NB4 (cell line): ENCODE results near the gene GLRA3.

Source experiments
- POLR2A ChIP-seq: IDR thresholded peaks from 2 replicates; pipeline ENCODE4 v1.6.1; 2011; ENCODE audit warnings: mild to moderate bottlenecking; ENCODE audit not compliant: insufficient read length; ENCODE audit errors: extremely low read depth
- TF ChIP-seq, protein P1 (sequence below): IDR thresholded peaks from one replicate; pipeline ENCODE4 v1.5.1; 2012; ENCODE audit warnings: low read depth, low read length

DNA sequence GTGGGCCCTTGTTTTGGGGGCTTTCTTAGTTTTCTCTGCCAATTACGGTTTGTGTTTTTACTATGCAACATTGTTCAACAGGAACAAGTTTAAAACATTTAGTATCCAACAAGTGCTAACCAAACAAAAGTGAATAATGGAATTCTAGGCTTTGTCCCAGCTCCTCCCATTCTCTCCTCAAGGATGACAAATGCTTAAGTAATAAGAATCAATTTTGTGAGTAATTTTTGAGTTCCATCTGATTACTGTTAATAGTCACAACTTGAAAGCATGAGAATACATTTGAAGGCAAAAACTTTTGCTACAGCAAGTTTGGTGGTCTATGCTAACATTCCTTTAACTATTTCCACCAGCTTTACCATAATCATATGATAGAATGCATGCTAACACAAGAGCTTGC lies 228.7 kb downstream of the GLRA3 start:
- TF ChIP-seq POLR2A = no peak
- TF ChIP-seq, protein P1, sequence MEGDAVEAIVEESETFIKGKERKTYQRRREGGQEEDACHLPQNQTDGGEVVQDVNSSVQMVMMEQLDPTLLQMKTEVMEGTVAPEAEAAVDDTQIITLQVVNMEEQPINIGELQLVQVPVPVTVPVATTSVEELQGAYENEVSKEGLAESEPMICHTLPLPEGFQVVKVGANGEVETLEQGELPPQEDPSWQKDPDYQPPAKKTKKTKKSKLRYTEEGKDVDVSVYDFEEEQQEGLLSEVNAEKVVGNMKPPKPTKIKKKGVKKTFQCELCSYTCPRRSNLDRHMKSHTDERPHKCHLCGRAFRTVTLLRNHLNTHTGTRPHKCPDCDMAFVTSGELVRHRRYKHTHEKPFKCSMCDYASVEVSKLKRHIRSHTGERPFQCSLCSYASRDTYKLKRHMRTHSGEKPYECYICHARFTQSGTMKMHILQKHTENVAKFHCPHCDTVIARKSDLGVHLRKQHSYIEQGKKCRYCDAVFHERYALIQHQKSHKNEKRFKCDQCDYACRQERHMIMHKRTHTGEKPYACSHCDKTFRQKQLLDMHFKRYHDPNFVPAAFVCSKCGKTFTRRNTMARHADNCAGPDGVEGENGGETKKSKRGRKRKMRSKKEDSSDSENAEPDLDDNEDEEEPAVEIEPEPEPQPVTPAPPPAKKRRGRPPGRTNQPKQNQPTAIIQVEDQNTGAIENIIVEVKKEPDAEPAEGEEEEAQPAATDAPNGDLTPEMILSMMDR = no peak
